ENCODE results near the gene FAM120A. TPM values are rescaled to one million over a fixed set of nuclear protein-coding genes. Genes with fewer than 3 reads are reported as not detected.
A peak's percentile ranks its signal among the peaks of the same experiment; 100 is the strongest.

The FAM120A gene
- total and polyA plus RNA-seq, 9 of the 15 experiments (the other 6 are each of a cell fraction or from before 2014, with no cell fraction given) = 8.7 to 71.0 (median 42.2) TPM

- TF ChIP-seq PTTG1 (tag; IDR thresholded peaks at IDR 0.05; ENCODE audit: low read depth) (no peak), CTBP1 (IDR thresholded peaks at IDR 0.05; ENCODE audit: borderline replicate concordance) (0 out of 2 replicates have a peak, but pooled peaks have one; percentile 24), YY1 (IDR thresholded peaks at IDR 0.05; ENCODE audit: borderline replicate concordance in 1 of 3, control insufficient read depth in 1 of 3, extremely low read depth in 1 of 3, insufficient read depth in 3 of 3, insufficient read length in 1 of 3, insufficient replicate concordance in 2 of 3, low read depth in 1 of 3, low read length in 2 of 3) (peak in 2 of 3 experiments; percentile 42 to 48), BRCA1 (IDR thresholded peaks at IDR 0.05) (no peak), BRCA1 (CRISPR knock-in tag; IDR thresholded peaks at IDR 0.05) (no peak), ZBTB7A (IDR thresholded peaks at IDR 0.05; ENCODE audit: borderline replicate concordance, control insufficient read depth, low read depth, low read length) (0 out of 2 replicates have a peak, but pooled peaks have one; percentile 34), CHD1 (IDR thresholded peaks at IDR 0.05; ENCODE audit: low read length) (peak; percentile 91), PRPF4 (IDR thresholded peaks at IDR 0.05; ENCODE audit: insufficient read depth, low read depth, low read length, poor library complexity, severe bottlenecking) (no peak), TRIM25 (IDR thresholded peaks at IDR 0.05; ENCODE audit: borderline replicate concordance) (no peak), KLF13 (tag; IDR thresholded peaks at IDR 0.05; ENCODE audit: borderline replicate concordance, low read depth) (no peak), CREM (IDR thresholded peaks at IDR 0.05; ENCODE audit: low read depth) (no peak), ILK (tag; IDR thresholded peaks at IDR 0.05; ENCODE audit: borderline replicate concordance, low read depth) (no peak), IRF2 (CRISPR knock-in tag; IDR thresholded peaks at IDR 0.05) (no peak), MAFF (IDR thresholded peaks at IDR 0.05; ENCODE audit: low read length) (no peak), HBP1 (CRISPR knock-in tag; IDR thresholded peaks at IDR 0.05) (no peak), ZNF395 (CRISPR knock-in tag; IDR thresholded peaks at IDR 0.05) (no peak), SREBF1 (IDR thresholded peaks at IDR 0.05; ENCODE audit: borderline replicate concordance, low read depth, low read length) (no peak), NBN (IDR thresholded peaks at IDR 0.05; ENCODE audit: low read depth) (no peak), PCBP1 (IDR thresholded peaks at IDR 0.05; ENCODE audit: low read depth, low read length, poor library complexity, severe bottlenecking) (peak; percentile 35), L3MBTL2 (IDR thresholded peaks at IDR 0.05) (0 out of 2 replicates have a peak, but pooled peaks have one; percentile 37), LEF1 (IDR thresholded peaks at IDR 0.05) (no peak)
Observed at GRCh38 chr9:93451849-93452709, 594 bp downstream of the FAM120A start (continued).
